Measurements from ENCODE around the gene GPATCH2L.

Gene GPATCH2L

GRCh38 chr14:76257842-76258397 is 106.2 kb downstream of the GPATCH2L start:
- DNase-seq, result no peak

GRCh38 chr14:76259029-76259735 is 107.5 kb downstream of the GPATCH2L start:
- no peak for DNase-seq

- DNase-seq, result no peak
Measured at GRCh38 chr14:76260749-76261148, 109.0 kb downstream of the GPATCH2L start.

GRCh38 chr14:76261371-76261811 is 109.7 kb downstream of the GPATCH2L start:
- DNase-seq, result no peak

GRCh38 chr14:76262641-76263040 is 110.9 kb downstream of the GPATCH2L start:
- DNase-seq, result no peak

Data from Kasumi-1 (cell line).